BLaER1 treated with 17β-estradiol and CSF1 and Interleukin-3, amounts not matched to agents 10 nM and 100 nM (cell line): Measurements from ENCODE around the gene MYH15.

ENCODE experiments used
- H3K27ac ChIP-seq, 11 experiments: shearing (Covaris generic); formaldehyde crosslinking; 2 replicates each; pipeline ENCODE4 v1.8.1; 2022
- H3K27me3 ChIP-seq, 11 experiments: shearing (Covaris generic); formaldehyde crosslinking; 2 replicates each; pipeline ENCODE4 v1.8.1; 2022
- H3K36me3 ChIP-seq, 11 experiments: shearing (Covaris generic); formaldehyde crosslinking; 2 replicates each; pipeline ENCODE4 v1.8.1; 2022
- H3K4me1 ChIP-seq, 10 experiments: shearing (Covaris generic); formaldehyde crosslinking; 2 replicates each; pipeline ENCODE4 v1.8.1; 2022
- H3K4me2 ChIP-seq, 11 experiments: shearing (Covaris generic); formaldehyde crosslinking; 2 replicates each; pipeline ENCODE4 v1.8.1; 2022
- H3K4me3 ChIP-seq, 10 experiments: shearing (Covaris generic); formaldehyde crosslinking; 2 replicates each; pipeline ENCODE4 v1.8.1; 2022
- H3K9ac ChIP-seq, 11 experiments: shearing (Covaris generic); formaldehyde crosslinking; 2 replicates each; pipeline ENCODE4 v1.8.1; 2022
- H3K9me3 ChIP-seq, 11 experiments: shearing (Covaris generic); formaldehyde crosslinking; replicated peaks in 1 of 11; 2 replicates each; pipeline ENCODE4 v1.8.1; 2022
- H4K20me1 ChIP-seq, 11 experiments: shearing (Covaris generic); formaldehyde crosslinking; 2 replicates each; pipeline ENCODE4 v1.8.1; 2022
- Cebpa-rat ChIP-seq, 11 experiments: shearing (Covaris generic); IDR thresholded peaks; 2 replicates each; pipeline ENCODE4 v1.8.1; 2022

Gene MYH15

DNA sequence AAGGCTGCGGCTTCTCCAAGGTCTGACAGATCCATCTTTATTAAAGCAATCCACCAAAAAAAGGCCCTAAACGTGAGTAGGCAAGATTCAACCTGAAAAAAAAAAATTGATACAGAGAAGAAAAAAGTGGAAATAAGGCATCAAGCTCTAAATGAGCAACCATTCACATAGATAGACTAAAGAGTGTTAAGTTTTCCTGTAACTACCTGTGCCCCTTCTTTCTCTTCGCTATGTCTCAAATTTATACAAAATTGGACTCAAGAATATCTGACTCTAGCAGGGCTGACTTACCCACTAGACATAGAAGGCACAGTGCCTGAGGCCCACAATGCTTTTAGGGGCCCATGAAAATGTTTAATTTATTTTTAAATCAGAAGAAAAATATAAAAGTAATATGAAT, at the start of gene MYH15:
TSS of gene MYH15 (minus strand) at position 101 of the 400 bp plus-strand sequence. CDS start at position 35, 66 bp downstream.
- Histone ChIP-seq H3K4me2 (no peak within 1 kb of the TSS), H3K4me3 (no peak within 1 kb of the TSS), H3K27ac (no peak within 1 kb of the TSS), H3K9ac (no peak within 1 kb of the TSS), H3K9me3 (no peaks in the 10 kb centered on the region), H3K27me3 (no peaks in the 10 kb centered on the region), H3K4me1 (no peaks in the 10 kb centered on the region), H4K20me1 (no peaks in the 10 kb centered on the region), H3K36me3 (no peaks in the 10 kb centered on the region)
- no peak for TF ChIP-seq Cebpa-rat (IDR thresholded peaks at IDR 0.05)

- no peaks in the 10 kb centered on the region for H3K4me1 ChIP-seq
- H3K36me3 ChIP-seq: peaks cover 15 to 100% (median 91%) of the 10 kb centered on the region in 11 experiments; a peak in 21 of 22 replicates
- no peak overlapping the region for H3K4me3 ChIP-seq
- no peak overlapping the region for H3K27ac ChIP-seq
- no peaks in the 10 kb centered on the region for H4K20me1 ChIP-seq
- no peak overlapping the region for H3K9ac ChIP-seq
- H3K4me2 ChIP-seq: no peak overlapping the region
- H3K27me3 ChIP-seq: no peaks in the 10 kb centered on the region
- no peaks in the 10 kb centered on the region for H3K9me3 ChIP-seq
- no peak for TF ChIP-seq Cebpa-rat (IDR thresholded peaks at IDR 0.05)
Observed at GRCh38 chr3:108555966-108556581, 45.7 kb upstream of the MYH15 start.

- Histone ChIP-seq H3K4me3 (no peak overlapping the region), H3K9ac (0 out of 22 replicates have a peak overlapping the region, but pooled peaks of 1 of the 11 experiments have one; percentile 29), H3K27ac (no peak overlapping the region), H3K27me3 (no peaks in the 10 kb centered on the region), H4K20me1 (no peaks in the 10 kb centered on the region), H3K4me2 (no peak overlapping the region), H3K36me3 (peaks cover 9 to 91% (median 81%) of the 10 kb centered on the region in 11 experiments; a peak in 20 of 22 replicates), H3K4me1 (no peaks in the 10 kb centered on the region), H3K9me3 (no peaks in the 10 kb centered on the region)
- TF ChIP-seq Cebpa-rat (IDR thresholded peaks at IDR 0.05): no peak
Observed at GRCh38 chr3:108554913-108555571, 44.6 kb upstream of the MYH15 start.

GRCh38 chr3:108554229-108554628, 43.8 kb upstream of the MYH15 start:
- Histone ChIP-seq H3K9me3 (no peaks in the 10 kb centered on the region), H3K9ac (peak overlapping the region in 1 of 11 experiments; percentile 29; a peak in 1 of 22 replicates), H3K27ac (no peak overlapping the region), H3K4me1 (no peaks in the 10 kb centered on the region), H4K20me1 (no peaks in the 10 kb centered on the region), H3K36me3 (peaks cover 4 to 89% (median 79%) of the 10 kb centered on the region in 11 experiments; a peak in 20 of 22 replicates), H3K4me3 (no peak overlapping the region), H3K27me3 (no peaks in the 10 kb centered on the region), H3K4me2 (no peak overlapping the region)
- no peak for TF ChIP-seq Cebpa-rat (IDR thresholded peaks at IDR 0.05)

- Histone ChIP-seq H3K36me3 (peaks cover 4 to 89% (median 71%) of the 10 kb centered on the region in 11 experiments; a peak in 19 of 22 replicates), H3K9ac (no peak overlapping the region; a peak in 1 of 22 replicates), H3K27me3 (no peaks in the 10 kb centered on the region), H4K20me1 (no peaks in the 10 kb centered on the region), H3K4me2 (no peak overlapping the region), H3K9me3 (no peaks in the 10 kb centered on the region), H3K4me3 (no peak overlapping the region), H3K4me1 (no peaks in the 10 kb centered on the region), H3K27ac (no peak overlapping the region)
- no peak for TF ChIP-seq Cebpa-rat (IDR thresholded peaks at IDR 0.05)
Observed at GRCh38 chr3:108552267-108553159, 42.1 kb upstream of the MYH15 start.

- 0 out of 22 replicates have a peak, but pooled peaks cover 0 to 2% (median 0%) of the 10 kb centered on the region in 11 experiments for H3K9me3 ChIP-seq
- no peak overlapping the region for H3K4me2 ChIP-seq
- H3K9ac ChIP-seq: no peak overlapping the region
- H3K4me3 ChIP-seq: no peak overlapping the region
- no peak overlapping the region for H3K27ac ChIP-seq
- TF ChIP-seq Cebpa-rat (IDR thresholded peaks at IDR 0.05): no peak
- peaks cover 5 to 88% (median 57%) of the 10 kb centered on the region in 11 experiments for H3K36me3 ChIP-seq
- H3K27me3 ChIP-seq: no peaks in the 10 kb centered on the region
- no peaks in the 10 kb centered on the region for H4K20me1 ChIP-seq
- H3K4me1 ChIP-seq: no peaks in the 10 kb centered on the region
Observed at GRCh38 chr3:108548886-108549285, 38.5 kb upstream of the MYH15 start.

- H3K4me2 ChIP-seq: no peak overlapping the region
- no peaks in the 10 kb centered on the region for H3K4me1 ChIP-seq
- H3K27ac ChIP-seq: no peak overlapping the region
- H3K9ac ChIP-seq: no peak overlapping the region
- H4K20me1 ChIP-seq: no peaks in the 10 kb centered on the region
- no peak overlapping the region for H3K4me3 ChIP-seq
- no peak for TF ChIP-seq Cebpa-rat (IDR thresholded peaks at IDR 0.05)
- peaks cover 0 to 7% (median 0%) of the 10 kb centered on the region in 11 experiments; a peak in 7 of 22 replicates for H3K9me3 ChIP-seq
- H3K36me3 ChIP-seq: peaks cover 11 to 88% (median 57%) of the 10 kb centered on the region in 11 experiments
- no peaks in the 10 kb centered on the region for H3K27me3 ChIP-seq
Observed at GRCh38 chr3:108548304-108548703, 37.9 kb upstream of the MYH15 start.

- H3K36me3 ChIP-seq: peaks cover 12 to 87% (median 52%) of the 10 kb centered on the region in 11 experiments
Observed at GRCh38 chr3:108546692-108547091, 36.3 kb upstream of the MYH15 start.

DNA sequence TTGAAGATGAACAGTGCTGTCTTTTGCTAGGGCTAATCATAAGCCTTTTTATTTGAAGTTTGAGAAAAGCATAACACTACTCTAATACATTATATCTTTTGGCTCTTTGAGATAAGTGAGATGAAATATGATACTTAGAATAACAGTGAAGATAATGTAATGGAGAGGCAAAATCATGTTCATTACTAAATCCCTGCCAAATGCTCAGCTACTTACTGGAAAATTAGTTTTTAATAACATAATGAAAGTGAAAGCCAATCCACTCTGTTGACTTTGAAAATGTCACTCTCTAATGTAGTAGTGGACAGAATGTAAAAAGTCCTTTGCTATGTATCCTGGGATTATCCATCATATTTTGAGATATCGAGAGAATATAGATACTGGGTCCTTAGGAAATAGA, 35.9 kb upstream of the MYH15 start:
- Histone ChIP-seq H3K9ac (no peak overlapping the region), H3K36me3 (peaks cover 12 to 82% (median 49%) of the 10 kb centered on the region in 11 experiments), H3K9me3 (peaks cover 0 to 10% (median 0%) of the 10 kb centered on the region in 11 experiments; a peak in 7 of 22 replicates), H3K4me3 (no peak overlapping the region), H3K27ac (no peak overlapping the region), H3K4me2 (no peak overlapping the region), H4K20me1 (no peaks in the 10 kb centered on the region), H3K27me3 (no peaks in the 10 kb centered on the region), H3K4me1 (no peaks in the 10 kb centered on the region)
- no peak for TF ChIP-seq Cebpa-rat (IDR thresholded peaks at IDR 0.05)

More at GRCh38 chr3:108546692-108547091, 36.3 kb upstream of the MYH15 start:
- Histone ChIP-seq H3K4me2 (no peak overlapping the region), H3K4me1 (no peaks in the 10 kb centered on the region), H3K27ac (no peak overlapping the region), H3K4me3 (no peak overlapping the region), H3K9me3 (peaks cover 0 to 10% (median 0%) of the 10 kb centered on the region in 11 experiments; a peak in 7 of 22 replicates), H3K9ac (no peak overlapping the region), H4K20me1 (no peaks in the 10 kb centered on the region), H3K27me3 (no peaks in the 10 kb centered on the region)
- no peak for TF ChIP-seq Cebpa-rat (IDR thresholded peaks at IDR 0.05)
